GM21529 (cell line): Measurements from ENCODE around the gene TBC1D2B.
"Not testable (repeated sequence)": the region's sequence is repeated elsewhere in the genome, so short reads cannot be mapped to it uniquely, and the experiment has no call there.

Experiments used
- ATAC-seq: cut with Tn5 transposase; IDR thresholded peaks from one replicate; pipeline ENCODE4 v1.9.1; 2021; ENCODE audit not compliant: unreplicated experiment

TBC1D2B gene

DNA sequence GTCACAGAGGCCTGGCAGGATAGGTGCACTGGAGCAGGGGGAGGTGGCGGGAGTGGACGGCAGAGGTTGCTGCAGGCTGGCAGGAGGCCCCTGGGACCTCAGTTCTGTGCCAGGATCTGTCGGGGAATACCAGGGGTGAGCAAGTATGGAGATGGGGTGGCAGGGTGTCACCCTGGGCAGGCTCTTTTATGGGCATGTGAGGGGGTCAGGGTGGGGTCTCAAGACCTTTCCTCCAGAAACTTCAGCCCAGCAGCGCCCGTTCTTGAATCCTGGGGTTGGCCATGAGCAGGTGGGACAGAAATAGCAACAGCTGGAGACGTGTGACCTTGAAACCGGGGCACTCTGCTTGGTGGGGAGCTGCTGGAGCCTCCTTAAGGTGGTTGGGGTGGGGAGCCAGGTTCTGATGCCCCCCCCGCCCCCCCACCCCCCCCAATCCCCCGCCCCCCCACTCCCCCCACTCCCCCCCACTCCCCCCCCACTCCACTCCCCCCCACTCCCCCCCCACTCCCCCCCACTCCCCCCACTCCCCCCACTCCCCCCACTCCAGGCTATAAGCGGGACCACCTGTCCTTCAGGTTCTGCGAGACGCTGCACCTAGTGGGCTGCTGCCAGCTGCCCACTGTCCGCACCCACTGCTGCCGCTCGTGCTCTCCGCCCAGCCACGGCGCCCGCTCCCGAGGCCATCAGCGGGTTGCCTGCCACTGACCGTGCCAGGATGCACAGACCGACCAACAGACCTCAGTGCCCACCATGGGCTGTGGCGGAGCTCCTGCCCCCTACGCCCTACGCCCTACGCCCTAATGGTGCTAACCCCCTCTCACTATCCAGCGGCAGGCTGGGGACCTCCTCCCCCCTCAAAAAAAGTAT is 84.9 kb downstream of the TBC1D2B start:
- no peak for ATAC-seq

DNA sequence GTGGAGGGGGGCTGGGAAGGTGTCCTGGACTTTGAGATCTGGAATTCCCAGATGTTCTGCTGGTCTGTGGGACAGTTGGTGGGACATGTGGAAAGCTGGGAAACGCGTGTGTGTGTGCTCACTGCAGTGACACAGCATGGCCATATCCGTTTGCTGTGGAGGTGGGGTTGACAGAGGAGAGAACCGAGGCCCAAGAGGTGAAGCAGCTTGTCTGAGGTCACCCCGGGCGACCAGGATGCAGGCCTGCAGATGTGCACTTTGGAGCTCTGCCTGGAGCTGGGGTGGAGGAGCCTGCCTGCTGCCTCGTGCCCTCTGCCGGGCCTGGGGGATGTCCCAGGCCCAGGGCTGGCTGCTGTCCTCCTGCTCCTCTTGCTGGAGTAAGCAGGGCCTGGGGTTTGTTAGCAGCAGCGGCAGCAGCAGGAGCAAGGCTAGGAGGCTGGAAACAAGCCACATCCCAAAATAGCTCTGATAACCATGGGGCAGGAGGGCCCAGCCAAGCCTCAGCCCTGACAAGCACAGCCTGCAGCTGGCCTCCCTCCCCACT is 85.8 kb downstream of the TBC1D2B start:
- not testable (repeated sequence) for ATAC-seq

DNA sequence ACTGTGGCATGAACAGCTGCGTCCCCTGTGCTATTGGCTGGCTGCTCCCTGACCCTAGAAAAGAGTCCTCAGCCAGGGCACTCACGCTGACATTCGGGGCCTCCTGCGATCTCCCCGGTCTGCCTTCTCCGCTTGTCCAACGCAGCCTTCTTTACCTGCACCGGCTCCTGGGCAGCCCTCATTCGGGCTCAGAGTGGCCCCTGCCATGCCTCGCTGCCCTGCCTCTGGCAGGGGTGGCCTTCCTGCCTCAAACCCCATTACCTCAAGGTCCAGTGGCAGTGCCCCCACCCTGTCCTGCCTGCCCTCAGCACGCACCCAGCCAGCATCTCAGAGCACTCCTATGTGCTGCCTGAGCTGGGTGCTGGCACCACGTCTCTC is 86.5 kb downstream of the TBC1D2B start:
- no peak for ATAC-seq

DNA sequence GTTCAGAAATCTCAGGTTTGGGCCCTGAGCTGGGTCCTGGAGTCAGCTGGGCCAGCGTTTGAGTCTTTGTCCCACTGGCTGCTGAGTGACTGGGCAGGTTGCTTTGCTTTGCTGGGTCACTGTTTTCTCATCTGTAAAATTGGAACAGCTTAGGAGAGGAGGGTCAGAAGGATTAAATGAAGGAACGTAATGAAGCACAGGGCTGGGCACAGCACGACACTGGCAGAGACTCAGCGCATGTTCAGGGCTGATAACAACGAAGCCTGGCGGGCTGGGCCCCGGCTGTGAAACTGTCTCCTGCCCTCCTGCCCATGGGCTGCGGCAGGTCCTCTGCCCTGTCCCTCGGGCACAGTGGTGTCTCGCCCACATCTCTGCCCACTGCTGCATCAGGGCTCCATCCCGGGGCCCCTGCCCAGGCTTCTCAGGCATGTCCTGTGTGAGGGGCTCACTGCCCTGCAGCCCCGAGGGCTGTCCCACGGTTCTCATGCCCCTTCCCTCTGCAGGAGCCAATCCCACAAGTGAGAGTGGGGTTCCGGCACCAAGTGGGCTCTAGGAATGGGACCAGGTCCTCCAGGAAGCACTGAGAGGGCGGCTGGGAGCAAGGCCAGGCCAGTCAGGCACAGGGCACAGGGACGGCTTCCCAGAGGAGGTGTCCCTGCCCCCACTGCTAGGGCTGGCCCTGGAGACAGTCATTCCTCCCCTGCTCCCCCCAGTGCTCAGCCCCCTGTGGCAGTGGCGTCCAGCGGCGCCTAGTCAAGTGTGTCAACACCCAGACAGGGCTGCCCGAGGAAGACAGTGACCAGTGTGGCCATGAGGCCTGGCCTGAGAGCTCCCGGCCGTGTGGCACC is 88.0 kb downstream of the TBC1D2B start:
- no peak for ATAC-seq

DNA sequence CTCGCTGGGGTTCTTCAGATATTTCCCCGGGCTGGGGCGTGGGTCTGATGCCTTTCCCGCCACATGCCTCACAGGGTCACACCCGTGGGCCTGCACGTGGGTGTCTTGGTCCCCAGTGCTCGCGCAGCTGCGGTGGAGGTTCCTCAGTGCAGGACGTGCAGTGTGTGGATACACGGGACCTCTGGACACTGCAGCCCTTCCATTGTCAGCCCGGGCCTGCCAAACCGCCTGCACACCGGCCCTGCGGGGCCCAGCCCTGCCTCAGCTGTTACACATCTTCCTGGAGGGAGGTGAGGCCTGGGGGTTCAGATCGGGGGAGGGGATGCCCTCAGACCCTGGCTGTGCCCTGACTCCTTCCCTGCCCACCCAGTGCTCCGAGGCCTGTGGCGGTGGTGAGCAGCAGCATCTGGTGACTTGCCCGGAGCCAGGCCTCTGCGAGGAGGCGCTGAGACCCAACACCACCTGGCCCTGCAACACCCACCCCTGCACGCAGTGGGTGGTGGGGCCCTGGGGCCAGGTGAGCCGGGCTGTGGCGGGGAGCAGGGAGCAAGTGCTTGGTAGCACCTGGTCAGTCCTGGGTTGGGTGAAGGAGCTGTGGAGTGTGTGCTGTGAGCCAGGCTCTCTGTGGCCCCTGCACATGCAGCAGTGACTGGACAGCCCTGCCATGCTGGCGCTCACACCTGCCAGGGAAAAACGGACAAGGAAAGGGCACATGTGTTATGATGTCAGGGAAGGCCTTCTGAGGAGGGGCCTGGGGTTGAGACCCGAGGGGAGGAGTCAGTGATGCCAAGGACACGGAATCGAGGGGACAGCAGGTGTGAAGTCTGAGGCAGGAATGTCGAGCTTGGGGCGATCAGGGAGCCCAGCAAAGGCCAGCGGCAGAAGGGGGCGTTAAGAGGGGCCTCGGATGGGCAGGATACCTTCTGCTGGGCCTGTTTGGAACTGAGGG is 88.9 kb downstream of the TBC1D2B start:
- no peak for ATAC-seq

DNA sequence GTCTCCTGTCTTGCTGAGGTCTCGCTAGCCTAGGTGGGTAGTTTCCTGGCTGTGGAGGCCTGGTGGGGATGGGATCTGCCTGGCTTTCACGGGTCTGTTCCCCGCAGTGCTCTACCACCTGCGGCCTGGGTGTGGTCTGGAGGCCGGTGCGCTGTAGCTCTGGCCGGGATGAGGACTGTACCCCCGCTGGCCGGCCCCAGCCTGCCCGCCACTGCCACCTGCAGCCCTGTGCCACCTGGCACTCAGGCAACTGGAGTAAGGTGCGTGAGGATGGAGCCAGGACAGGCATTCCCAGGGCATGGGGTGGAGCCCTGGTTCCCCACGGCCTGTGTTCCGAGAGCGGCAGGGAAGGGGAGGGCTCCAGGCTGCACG is 89.8 kb downstream of the TBC1D2B start:
- not testable (repeated sequence) for ATAC-seq

DNA sequence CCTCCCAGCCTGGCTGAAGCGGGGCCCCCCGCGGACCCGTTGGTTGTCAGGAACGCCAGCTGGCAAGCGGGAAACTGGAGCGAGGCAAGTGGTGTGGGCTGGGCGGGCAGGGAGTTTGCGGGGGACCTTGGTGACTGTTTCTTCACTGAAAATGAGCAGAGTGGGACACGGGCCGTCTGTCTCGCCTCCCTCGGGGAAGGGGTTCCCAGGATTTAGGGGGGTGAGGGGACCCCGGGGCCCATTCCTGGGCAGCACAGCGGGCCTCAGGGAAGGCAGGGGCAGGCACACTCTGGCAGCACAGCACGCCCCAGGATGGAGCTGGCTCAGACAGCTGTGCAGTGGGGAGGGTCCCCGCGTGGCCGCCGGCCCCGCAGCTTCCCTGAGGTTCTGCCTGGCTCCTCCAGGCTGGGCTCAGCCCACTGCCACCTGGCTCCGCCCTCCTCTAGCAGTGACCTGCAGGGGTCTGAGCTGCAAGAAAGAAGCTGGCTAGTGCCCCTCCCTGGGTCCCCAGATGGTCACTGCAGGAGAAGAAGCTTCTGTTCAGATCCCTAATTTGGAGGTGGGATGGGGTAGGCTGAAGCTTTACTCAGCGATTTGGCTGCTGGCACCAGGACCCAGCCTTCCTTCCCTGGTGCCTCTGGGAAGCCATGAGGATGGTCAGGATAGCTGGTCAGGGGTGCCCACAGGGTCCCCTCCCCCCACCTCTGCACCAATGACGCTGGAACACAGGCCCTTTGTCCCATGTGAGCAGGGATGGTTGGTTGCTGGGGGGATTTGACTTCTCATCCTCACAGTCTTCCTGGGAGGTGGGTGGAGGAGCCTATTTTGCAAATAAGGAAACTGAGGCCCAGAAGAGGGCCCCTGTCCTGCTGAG is 90.4 kb downstream of the TBC1D2B start:
- ATAC-seq = no peak

DNA sequence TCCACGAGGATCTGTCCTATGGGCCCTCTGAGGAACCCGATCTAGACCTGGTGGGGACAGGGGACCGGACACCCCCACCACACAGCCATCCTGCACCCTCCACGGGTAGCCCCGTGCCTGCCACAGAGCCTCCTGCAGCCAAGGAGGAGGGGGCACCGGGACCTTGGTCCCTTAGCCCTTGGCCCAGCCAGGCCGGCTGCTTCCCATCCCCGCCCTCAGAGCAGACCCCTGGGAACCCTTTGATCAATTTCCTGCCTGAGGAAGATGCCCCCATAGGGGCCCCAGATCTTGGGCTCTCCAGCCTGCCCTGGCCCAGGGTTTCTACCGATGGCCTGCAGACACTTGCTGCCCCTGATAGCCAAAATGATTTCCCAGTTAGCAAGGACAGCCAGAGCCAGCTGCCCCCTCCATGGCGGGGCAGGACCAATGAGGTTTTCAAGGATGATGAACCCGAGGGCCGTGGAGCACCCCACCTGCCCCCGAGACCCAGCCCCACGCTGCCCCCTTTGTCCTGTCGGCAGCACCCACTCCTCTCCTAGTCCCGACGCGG is 91.5 kb downstream of the TBC1D2B start:
- no peak for ATAC-seq

DNA sequence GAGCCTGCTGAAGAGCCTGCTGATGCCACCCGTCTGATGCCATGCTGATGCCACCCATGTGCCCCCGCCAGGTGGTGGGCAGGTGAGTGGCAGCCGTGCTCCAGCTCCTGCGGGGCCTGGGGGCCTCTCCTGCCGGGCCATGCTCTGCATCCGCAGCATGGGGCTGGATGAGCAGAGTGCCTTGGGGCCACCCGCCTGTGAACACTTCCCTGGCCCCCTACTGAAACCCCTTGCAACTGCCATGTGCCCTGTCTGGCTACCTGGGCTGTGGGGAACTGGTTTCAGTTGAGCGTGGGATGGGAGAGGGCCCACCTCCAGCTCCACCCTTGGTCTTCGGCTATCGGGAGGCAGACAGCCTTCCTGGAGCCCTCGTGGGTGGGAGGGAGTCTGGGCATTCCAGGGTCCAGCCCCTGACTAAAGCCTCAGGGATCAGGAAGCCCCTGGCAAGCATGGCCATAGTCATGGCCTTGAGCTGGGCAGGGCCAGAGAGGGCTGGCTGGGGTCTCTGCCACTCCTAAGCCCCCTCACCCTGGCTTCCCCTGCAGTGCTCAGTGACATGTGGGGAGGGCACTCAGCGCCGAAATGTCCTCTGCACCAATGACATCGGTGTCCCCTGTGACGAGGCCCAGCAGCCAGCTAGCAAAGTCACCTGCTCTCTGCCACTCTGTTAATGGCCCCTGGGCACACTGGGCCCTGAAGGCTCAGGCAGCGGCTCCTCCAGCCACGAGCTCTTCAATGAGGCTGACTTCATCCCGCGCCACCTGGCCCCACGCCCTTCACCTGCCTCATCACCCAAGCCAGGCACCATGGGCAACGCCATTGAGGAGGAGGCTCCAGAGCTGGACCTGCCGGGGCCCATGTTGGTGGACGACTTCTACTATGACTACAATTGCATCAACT is 92.2 kb downstream of the TBC1D2B start:
- ATAC-seq = no peak

DNA sequence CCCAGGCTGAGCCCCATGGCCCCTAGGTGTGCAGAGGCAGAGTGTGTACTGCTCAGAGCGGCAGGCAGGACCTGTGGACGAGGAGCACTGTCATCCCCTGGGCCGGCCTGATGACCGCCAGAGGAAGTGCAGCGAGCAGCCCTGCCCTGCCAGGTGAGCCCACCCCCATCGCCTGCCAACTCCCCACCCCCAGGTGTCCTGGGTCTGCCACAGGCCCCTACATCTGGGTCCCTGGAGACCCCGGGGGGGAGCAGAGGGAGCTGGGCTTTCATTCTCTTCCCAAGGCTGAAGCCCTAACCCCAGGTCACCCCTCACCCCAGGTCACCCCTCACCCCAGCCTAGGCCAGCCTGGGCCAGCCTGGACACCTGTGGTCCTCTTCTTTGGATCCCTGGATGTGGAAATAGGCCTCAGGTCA is 93.1 kb downstream of the TBC1D2B start:
- ATAC-seq = no peak

DNA sequence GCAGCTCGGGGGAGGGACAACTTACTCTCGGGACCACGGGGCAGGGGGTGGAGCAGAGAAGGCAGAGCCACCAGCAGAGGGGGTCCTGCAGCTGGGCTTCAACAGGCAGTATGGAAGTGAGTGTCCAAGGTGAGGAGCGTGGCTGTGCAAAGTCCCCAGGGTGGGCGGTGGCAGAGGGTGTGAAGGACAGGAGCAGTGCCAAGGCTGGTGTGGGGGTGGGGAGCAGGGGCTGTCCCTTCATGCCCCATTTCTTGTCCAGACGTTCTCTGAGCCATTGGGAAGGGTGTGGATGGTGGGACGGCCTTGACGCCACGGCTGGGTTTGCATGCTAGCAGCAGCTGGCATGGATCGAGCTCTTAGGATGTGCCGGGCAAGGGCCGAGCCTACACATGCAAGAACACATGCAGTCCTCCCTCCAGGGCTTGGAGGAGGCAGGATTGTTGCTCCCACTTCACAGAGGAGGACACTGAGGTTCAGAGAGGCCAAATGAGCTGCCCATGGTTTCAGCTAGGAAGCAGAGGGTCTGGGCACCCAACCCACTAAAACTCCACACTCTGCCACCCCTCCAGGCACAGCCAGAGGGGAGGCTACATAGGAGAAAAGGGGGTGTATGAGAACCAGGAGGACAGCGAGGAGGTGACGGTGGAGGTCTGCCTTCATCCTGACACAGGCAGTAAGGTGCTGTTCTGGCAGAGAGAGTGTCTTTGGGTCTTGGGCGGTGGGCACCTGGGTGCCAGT is 93.6 kb downstream of the TBC1D2B start:
- ATAC-seq = no peak

DNA sequence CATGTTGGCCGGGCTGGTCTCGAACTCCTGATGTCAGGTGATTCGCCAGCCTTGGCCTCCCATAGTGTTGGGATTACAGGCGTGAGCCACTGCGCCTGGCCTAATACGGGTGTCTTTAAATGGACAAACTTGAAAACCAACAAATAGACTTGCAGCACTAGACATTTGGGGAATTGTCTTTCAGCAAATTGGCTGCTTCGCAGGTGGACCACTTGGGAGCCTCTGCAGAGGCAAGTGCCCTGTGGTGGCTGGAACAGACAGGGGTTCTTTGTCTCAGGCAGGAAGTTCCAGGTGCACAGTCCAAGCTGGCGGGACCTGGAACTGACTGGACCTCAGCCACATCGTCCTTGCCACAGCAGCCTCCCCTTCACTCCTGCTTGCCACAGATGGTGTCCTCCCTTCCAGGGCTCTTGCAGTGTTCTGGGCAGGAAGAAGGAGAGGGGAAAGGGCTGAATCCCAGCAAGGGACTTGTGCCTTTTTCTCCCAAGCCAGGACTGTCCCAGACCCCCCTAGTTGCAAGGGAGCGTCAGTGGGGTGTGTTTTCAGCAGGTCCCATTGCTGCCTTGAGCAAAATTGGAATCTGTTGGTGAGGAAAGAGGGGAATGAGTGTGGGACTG is 94.3 kb downstream of the TBC1D2B start:
- no peak for ATAC-seq

DNA sequence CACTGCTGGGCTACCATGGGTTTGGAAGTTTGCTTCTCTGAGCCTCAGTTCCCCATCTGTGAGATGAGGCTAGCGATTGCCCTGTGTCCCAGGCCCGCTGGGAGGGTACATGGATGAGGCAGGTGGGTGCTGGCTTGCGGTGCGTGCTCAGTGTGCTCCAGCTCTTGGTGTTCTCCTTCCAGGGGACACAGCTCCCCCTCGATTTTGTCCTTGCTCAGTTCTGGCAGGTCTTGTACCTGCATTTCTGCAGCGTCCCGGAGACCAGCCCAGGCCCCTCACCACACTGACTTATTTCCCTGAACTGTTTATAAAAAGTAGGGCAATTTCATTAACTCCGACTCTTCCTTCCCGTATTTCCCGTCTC is 95.4 kb downstream of the TBC1D2B start:
- no peak for ATAC-seq

DNA sequence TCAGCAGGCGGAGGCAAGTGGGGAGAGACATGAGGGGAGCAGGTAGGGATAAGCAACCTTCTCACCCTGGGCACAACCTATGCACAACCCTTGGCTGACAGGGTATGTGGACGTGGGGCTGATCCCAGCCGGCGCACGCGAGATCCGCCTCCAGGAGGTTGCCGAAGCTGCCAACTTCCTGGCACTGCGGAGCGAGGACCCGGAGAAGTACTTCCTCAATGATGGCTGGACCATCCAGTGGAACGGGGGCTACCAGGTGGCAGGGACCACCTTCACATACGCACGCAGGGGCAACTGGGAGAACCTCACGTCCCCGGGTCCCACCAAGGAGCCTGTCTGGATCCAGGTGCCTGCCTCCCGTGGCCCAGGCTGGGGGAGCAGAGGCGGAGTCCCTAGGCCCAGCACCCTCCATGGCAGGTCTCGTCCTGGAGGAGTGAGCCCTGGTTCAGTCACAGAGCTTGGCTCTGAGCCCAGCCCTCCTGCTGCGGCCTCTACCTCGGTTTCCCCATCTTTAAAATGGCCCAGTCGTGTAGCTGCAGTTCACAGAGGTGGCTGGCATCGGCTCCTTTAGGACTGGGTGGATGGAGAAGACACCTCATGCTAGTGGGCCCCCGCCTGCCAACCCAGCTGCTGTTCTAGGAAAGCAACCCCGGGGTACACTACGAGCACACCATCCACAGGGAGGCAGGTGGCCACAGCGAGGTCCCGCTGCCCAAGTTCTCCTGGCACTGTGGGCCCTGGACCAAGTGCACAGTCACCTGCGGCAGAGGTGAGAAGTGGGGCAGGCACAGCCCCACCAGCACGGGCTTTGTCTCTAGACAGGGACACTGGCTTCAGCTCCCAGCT is 96.0 kb downstream of the TBC1D2B start:
- ATAC-seq = no peak

DNA sequence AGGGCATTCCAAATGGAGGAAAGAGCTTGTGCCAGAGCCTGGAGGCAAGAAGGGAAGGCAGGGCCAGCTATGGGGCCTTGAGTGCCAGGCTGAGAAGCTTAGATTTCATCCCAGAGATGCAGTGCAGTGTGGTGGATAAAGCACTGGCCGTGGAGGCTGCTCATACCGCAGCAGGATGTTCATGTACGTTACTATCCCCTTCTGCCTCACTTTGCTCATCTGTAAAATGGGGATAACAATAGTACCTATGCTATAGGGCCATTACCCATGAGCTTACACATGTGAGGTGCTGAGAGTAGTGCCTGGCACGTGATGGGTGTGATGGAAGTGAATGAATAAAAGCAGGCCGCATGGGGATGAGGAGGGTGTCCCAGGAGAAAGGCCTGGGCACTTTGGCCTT is 96.8 kb downstream of the TBC1D2B start:
- ATAC-seq = not testable (repeated sequence)

DNA sequence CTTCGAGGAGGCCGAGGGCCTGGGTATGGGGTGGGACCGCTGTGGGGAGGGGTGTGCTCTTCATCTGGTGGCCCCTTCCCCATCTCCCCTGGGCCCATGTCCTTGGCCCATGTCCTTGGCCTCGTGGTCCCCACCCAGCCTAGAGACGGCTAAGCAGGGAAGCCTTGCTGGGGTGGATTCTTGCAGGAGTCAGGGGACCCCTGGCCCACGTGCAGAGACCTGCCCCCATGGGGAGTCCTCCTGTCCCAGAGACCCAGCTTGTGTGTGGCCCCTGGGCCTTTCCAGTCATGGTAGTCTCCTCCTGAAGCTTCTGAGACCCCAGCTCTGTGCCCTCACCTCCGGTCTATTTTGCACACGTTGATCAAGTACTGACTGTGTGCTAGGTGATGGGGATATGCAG is 97.4 kb downstream of the TBC1D2B start:
- no peak for ATAC-seq

DNA sequence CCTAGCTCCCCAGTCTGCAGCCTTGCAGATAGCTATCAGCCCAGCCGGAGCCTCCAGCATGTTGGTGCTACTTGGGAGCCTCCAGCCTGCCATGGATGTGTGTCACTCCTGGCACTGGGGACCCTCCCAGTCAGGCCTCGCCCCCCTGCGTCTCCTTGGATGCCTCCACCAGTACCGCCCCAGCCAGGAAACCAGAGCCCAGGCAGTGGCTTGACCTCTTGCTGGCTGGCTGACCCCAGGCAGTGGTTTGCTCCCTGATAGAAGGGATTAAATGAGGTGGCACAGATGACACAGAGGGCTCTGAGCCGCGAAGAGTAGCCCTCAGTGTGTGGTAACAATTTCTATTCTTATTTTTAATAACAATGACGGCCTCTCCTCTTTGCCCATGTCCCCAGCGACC is 98.4 kb downstream of the TBC1D2B start:
- ATAC-seq = not testable (repeated sequence)
